ENCODE data around the gene FSTL4.

The FSTL4 gene

GRCh38 chr5:133612249-133612860 lies at the start of gene FSTL4:
Gene FSTL4, minus strand, starts transcription at chr5:133612541.
- DNase-seq (ENCODE audit: low spot score), result peak; percentile 28

GRCh38 chr5:133661389-133661788 lies 49.0 kb upstream of the FSTL4 start:
- DNase-seq (ENCODE audit: low spot score), result no peak

GRCh38 chr5:133658327-133658726 lies 46.0 kb upstream of the FSTL4 start:
- no peak for DNase-seq (ENCODE audit: low spot score)

GRCh38 chr5:133657036-133657435 lies 44.7 kb upstream of the FSTL4 start:
- DNase-seq (ENCODE audit: low spot score), result no peak

GRCh38 chr5:133655966-133656365 lies 43.6 kb upstream of the FSTL4 start:
- DNase-seq (ENCODE audit: low spot score), result no peak

- no peak for DNase-seq (ENCODE audit: low spot score)
Observed at GRCh38 chr5:133653760-133654049, 41.4 kb upstream of the FSTL4 start.

GRCh38 chr5:133652951-133653759 lies 40.8 kb upstream of the FSTL4 start:
- no peak for DNase-seq (ENCODE audit: low spot score)

- peak; percentile 30 for DNase-seq (ENCODE audit: low spot score)
Observed at GRCh38 chr5:133644000-133644865, 31.9 kb upstream of the FSTL4 start.

- DNase-seq (ENCODE audit: low spot score), result no peak
Observed at GRCh38 chr5:133643365-133643764, 31.0 kb upstream of the FSTL4 start.

- no peak for DNase-seq (ENCODE audit: low spot score)
Observed at GRCh38 chr5:133642153-133642722, 29.9 kb upstream of the FSTL4 start.

GRCh38 chr5:133641683-133642082 lies 29.3 kb upstream of the FSTL4 start:
- no peak for DNase-seq (ENCODE audit: low spot score)

GRCh38 chr5:133639850-133640528 lies 27.6 kb upstream of the FSTL4 start:
- no peak for DNase-seq (ENCODE audit: low spot score)

GRCh38 chr5:133638436-133638835 lies 26.1 kb upstream of the FSTL4 start:
- DNase-seq (ENCODE audit: low spot score), result no peak

- DNase-seq (ENCODE audit: low spot score), result no peak
Observed at GRCh38 chr5:133637206-133637605, 24.9 kb upstream of the FSTL4 start.

- peak; percentile 84 for DNase-seq (ENCODE audit: low spot score)
Observed at GRCh38 chr5:133635051-133635450, 22.7 kb upstream of the FSTL4 start.

GRCh38 chr5:133627180-133627579 lies 14.8 kb upstream of the FSTL4 start:
- DNase-seq (ENCODE audit: low spot score), result peak; percentile 70

GRCh38 chr5:133624316-133624715 lies 12.0 kb upstream of the FSTL4 start:
- DNase-seq (ENCODE audit: low spot score), result no peak

- DNase-seq (ENCODE audit: low spot score), result no peak
Observed at GRCh38 chr5:133618141-133618540, 5.8 kb upstream of the FSTL4 start.

- no peak for DNase-seq (ENCODE audit: low spot score)
Observed at GRCh38 chr5:133613743-133614142, 1.4 kb upstream of the FSTL4 start.

GRCh38 chr5:133613184-133613583 lies 843 bp upstream of the FSTL4 start:
- DNase-seq (ENCODE audit: low spot score), result no peak

GRCh38 chr5:133611357-133612248 lies 738 bp downstream of the FSTL4 start:
- no peak for DNase-seq (ENCODE audit: low spot score)

All from kidney tubule cell (primary cell).